HG03571 (cell line): Measurements from ENCODE around the gene MAP1S.

ENCODE experiments used
- ATAC-seq: cut with Tn5 transposase; IDR thresholded peaks from one replicate; pipeline ENCODE4 v1.9.1; 2021; ENCODE audit not compliant: unreplicated experiment

The MAP1S gene

DNA sequence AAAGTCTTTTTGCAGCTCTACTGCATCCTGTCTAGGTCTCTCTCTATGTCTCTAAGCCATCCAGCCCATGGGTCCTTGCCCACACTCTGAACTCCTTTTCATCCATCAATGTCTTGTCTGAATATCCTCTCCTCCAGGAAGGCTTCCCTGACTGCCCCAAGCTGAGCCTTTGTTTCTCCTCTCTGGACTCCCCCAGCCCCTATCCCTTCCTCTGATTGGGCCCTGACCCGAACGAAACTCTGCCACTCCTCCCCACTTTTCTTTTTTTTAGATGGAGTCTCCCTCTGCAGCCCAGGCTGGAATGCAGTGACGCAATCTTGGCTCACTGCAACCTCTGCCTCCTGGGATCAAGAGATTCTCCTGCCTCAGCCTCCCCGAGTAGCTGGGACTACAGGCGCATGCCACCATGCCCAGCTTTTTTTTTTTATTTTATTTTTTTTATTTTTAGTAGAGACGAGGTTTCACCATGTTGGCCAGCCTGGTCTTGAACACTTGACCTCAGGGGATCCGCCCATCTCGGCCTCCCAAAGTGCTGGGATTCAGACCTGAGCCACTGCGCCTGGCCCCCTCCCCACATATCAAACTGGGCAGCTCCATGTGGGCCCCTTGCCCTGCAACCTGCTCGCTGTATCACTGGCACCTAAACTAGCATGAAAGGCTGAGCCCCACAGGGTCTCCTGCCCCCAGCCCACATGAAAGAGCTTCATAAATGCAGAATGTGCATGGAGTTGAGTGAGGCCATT, 30.3 kb upstream of the MAP1S start:
- ATAC-seq = no peak

DNA sequence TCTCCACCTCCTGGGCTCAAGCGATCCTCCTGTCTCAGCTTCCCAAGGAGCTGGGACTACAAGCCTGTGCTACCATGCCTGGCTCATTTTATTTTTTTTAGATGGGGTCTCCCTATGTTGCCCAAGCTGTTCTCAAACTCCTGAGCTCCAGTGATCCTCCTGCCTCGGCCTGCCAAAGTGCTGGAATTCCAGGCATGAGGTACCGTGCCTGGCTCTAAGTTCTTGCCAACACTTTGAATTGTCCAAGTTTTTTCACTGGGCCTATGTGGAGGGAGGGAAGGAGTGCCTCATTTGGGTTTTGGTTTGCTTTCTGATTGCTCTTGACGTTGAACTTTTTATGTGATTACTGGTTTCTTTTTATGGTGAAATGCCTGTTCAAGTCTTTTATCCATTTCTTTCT, 26.7 kb upstream of the MAP1S start:
- no peak for ATAC-seq

DNA sequence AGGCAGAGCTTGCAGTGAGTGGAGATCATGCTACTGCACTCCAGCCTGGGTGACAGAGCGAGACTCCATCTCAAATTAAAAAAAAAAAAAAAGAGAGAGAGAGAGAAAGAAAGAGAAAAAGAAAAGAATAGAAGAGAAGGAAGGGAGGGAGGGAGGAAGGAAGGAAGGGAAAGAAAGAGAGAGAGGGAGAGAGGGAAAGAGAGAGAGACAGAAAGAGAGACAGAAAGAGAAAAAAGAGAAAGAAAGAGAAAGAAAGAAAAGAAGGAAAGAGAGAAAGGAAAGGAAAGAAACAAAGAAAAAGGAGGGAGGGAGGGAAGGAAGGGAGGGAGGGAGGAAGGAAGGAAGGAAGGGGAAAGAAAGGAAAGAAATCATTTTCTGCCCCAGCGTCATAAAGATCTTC, 24.1 kb upstream of the MAP1S start:
- ATAC-seq = no peak

DNA sequence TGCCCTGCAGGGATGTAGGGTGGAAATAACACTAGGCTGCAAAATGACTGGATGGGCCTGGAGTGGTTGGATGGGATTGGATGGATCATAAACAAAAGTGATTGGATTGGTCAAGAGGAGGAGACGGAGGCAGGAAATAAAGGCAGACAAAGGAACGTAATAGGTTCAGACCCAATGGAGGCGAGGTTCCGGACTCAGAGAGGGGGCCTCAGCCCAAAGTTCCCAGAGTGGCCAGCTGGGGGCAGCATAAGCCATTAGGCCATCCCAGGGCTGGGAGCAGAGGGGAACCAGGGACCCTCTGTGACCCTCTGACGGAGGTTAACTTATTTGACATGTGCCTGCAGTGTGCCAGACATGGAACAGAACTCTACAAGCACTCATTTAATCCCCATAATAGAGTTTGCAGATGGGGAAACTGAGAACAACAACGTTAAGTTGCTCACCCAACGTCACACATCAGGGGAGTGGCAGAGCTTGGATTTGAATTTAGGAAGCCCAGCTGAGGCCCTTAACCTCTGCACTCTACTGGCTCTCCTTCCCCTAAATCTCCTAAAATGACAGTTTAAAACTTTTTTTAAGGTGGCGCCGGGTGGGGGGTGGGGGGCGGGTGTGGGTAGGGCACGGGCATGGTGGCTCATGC, 15.3 kb upstream of the MAP1S start:
- no peak for ATAC-seq

DNA sequence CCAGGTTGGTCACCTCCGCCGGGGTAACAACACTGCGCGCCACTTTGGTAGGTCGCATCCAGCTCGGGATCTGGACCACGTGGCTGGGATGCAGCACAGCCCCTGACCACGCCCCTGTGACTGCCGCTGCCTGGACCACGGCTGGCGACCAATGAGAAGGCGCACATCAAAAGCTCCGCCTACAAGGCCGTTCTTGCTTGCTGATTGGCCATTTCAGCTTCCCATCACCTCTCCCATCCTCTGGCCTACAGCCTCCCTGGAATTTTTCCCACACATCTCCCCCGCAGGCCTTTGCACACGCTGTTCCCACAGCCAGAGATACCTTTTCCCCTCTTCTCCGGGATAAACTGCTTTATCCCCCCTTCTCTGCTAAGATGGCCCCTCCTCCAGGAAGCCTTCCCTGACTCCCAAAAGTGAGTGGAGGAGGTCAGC, 12.5 kb upstream of the MAP1S start:
- ATAC-seq = no peak

DNA sequence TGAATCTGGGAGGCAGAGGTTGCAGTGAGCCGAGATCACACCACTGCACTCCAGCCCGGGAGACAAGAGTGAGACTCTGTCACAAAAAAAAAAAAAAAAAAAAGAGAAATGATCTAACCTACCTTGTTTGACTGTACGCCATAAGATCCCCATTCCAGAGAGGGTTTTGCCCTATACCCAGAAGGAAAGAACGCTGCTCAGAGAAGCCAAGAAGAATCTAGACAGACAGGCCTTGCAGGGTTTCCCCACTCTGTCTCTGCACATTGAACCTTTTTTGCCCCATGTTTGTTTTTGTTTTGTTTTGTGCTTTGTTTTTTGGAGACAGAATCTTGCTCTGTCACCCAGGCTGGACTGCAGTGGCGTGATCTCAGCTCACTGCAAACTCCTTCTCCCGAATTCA, 7.4 kb upstream of the MAP1S start:
- ATAC-seq = no peak

DNA sequence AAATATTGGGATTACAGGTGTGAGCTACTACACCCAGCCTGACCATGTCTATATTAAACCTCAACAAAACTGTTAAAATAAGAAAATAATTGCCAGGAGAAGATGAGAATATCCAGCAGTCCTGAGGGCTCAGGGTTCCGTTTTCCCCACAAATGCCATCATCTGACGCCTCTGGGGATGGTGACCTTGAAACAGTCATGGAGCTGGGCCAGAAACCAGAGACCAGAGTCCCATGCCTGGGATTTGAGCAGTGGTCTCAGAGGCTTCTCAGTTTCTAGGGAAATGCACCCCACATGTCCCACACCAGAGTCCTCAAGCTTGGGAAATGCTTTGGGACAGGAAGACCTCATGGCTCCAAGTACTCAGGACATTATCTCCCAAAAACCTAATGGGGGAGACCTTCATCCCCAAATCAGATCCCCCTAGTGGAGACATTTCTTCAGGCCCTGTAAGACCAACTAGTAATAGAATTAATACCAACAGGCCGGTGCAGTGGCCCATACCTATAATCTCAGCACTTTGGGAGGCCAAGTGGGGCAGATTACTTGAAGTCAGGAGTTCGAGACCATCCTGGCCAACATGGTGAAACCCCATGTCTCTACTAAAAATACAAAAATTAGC, 2.9 kb upstream of the MAP1S start:
- no peak for ATAC-seq

DNA sequence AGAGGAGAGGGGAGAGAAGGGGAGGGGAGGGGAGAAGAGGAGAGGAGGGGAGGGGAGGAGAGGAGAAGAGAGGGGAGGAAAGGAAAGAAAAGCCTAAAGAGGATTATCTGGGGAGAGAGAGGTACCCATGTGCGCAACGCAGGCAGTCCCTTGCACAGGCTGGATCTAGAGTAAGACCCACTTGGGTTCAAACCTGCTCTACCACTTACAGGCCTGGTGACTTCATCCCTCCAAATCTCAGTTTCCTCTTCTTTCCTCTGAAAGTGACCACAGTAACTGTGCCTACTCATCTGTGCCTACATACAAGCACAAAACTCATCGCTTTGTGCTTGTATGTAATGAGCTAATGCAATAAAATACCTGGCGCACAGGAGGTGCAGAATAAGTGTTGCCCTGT, 732 bp upstream of the MAP1S start:
- ATAC-seq = no peak

DNA sequence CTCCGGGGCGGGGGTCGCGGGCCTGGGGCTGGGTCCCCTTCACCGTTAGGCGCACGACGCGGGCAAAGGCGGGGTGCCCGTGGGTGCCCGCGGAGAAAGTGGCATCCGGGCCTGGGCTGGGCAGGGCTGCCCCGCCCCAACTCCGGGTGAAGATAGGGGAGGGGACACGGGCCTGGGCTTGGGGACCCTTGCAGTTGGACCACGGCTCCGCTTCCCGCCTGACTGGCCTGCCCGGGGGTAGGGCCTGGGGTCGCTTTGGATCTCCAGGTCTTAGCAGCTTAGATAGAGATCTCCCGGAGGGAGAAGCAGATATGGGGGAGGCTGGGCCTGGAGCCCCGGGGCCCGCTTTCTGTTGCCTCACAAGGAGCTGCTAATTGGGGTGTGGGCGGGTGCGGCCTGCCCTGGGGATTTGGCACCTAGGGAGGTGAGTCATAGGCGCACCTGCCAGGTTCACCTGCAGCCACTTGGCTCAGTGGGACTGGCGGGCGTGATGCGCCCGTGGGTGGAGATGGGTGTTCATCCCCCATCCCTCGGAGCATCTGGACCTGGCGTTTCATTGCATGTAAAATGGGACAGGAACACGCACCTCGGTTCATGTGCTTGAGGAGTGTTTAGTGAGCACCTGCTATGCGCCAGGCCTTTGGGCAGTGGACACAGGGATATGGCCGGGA, 585 bp downstream of the MAP1S start:
- ATAC-seq = no peak

DNA sequence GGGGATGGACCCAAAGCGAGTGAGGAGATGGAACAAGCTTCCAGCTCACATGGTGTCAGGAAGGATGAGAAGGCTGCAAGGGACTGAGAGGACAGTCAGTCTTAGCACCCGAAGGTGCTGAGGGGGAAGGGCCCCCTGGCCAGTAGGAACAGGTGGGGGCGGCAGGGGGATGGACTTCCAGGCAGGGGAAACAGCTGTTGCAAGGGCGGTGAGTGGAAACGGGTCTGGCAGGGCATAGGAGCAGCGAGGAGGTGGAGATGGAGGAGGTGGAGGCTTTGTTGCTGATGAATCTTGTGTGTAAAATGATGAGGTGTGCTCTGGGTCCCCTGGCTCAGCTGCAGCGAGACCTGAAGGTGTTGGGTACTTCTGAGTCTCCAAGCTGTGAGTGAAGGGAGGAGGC, 1.2 kb downstream of the MAP1S start:
- ATAC-seq = no peak

DNA sequence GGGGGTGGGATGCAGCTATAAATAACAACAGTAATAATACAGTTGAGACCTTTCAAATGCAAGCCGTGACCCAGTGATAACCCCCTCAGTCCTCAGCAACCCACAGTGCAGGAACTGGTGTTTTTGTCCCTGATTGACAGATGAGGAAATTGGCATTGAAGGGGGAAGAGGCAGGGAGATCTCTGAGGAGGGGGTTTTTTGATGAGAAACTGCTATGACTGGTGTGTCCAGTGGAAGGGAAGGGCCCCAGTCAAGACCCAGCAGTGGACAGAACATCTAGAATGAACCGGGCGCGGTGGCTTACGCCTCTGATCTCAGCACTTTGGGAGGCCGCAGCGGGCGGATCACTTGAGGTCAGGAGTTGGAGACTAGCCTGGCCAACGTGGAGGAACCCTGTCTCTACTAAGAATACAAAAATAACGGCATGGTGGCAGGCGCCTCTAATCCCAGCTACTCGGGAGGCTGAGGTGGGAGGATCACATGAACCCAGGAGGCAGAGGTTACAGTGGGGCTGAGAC, 1.9 kb downstream of the MAP1S start:
- no peak for ATAC-seq

DNA sequence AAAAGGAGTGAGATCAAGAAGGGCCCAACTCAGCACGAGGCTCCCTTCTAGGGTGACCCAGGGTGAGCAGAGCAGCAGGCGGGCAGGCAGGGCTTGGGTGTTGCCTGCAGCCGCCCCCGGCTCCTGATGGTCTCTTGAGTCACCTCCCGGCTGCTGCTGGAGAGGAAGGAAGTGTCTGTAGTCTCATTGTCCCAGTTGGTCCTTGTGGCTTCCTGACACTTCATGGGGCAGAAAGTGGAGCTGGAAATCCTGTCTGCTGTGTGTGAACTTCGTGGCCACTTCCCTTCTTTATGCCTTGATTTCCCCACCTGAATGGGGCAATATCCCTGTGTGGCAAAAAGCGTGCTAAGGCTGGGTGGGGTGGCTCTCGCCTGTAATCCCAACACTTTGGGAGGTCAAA, 2.5 kb downstream of the MAP1S start:
- no peak for ATAC-seq

DNA sequence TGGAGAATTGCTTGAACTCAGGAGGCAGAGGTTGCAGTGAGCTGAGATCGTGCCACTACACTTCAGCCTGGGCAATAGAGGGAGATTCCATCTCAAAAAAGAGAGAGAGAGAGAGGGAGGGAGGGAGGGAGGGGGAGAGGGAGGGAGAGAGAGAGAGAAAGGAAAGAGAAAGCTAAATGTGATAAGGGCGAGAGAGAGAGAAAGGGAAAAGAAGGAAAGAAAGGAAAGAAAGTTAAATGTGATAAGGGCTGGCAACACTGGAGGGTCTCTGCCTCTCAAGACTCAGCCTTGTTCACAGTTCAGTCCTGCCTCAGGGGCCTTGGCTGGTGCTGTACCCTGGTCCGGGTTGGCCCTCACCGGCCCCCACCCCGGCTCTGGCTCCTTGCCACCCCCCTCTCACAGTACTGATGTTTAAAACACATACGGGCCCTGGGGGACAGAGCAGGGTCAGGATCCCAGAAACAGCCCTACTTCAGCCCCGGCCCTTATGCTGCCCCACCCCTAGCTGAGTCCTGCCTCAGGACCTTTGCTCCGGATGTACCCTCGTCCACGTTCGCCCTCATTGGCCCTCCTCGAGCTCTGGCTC, 3.5 kb downstream of the MAP1S start:
- ATAC-seq = no peak

DNA sequence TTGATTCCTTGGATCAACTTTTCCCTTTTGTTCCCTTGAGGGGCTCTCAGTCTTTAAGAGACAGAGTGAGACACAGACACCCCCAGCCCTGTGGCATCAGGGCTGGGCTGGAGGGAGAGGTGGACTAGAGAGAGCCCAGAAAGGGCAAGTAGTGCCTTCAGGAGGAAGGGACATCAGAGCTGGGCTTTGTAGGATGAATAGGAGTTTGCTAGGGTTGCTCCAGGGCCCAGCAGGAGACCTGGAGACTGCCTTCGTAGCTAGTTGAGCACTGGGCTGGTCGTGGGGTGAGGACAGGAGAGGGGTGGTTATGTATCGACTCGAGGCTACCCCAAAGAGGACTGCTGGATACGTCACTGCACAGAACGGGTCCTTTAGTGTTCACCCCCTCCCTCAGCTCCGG, 5.4 kb downstream of the MAP1S start:
- no peak for ATAC-seq

DNA sequence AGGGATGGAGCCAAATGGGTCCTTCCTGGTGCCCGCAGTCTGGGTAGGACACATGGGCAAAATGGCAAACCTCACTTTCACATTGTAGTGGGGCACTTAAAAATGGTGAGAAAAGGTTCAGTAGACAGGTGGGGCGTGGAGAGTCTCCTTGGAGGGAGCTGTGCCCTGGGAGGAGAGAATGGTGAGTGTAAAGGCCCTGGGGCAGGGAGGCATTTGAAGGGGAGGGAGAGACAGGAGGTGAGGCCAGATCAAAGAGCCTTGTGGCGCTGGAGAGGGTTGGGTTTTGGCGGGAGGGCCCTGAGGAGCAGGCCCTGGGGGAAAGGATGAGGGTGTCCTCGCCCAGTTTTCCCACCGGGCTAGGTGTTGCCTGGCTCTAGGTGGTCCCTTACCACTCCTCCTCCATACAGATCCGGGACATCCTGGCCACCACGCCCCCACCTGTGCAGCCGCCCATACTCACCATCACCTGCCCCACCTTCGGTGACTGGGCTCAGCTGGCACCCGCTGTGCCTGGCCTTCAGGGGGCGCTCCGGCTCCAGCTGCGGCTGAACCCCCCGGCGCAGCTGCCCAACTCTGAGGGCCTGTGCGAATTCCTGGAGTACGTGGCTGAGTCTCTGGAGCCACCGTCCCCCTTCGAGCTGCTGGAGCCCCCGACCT, 6.3 kb downstream of the MAP1S start:
- no peak for ATAC-seq

DNA sequence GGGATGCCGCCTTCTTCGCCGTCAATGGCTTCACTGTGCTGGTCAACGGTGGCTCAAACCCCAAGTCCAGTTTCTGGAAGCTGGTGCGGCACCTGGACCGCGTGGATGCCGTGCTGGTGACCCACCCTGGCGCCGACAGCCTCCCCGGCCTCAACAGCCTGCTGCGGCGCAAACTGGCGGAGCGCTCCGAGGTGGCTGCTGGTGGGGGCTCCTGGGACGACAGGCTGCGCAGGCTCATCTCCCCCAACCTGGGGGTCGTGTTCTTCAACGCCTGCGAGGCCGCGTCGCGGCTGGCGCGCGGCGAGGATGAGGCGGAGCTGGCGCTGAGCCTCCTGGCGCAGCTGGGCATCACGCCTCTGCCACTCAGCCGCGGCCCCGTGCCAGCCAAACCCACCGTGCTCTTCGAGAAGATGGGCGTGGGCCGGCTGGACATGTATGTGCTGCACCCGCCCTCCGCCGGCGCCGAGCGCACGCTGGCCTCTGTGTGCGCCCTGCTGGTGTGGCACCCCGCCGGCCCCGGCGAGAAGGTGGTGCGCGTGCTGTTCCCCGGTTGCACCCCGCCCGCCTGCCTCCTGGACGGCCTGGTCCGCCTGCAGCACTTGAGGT, 7.0 kb downstream of the MAP1S start:
- ATAC-seq = no peak

DNA sequence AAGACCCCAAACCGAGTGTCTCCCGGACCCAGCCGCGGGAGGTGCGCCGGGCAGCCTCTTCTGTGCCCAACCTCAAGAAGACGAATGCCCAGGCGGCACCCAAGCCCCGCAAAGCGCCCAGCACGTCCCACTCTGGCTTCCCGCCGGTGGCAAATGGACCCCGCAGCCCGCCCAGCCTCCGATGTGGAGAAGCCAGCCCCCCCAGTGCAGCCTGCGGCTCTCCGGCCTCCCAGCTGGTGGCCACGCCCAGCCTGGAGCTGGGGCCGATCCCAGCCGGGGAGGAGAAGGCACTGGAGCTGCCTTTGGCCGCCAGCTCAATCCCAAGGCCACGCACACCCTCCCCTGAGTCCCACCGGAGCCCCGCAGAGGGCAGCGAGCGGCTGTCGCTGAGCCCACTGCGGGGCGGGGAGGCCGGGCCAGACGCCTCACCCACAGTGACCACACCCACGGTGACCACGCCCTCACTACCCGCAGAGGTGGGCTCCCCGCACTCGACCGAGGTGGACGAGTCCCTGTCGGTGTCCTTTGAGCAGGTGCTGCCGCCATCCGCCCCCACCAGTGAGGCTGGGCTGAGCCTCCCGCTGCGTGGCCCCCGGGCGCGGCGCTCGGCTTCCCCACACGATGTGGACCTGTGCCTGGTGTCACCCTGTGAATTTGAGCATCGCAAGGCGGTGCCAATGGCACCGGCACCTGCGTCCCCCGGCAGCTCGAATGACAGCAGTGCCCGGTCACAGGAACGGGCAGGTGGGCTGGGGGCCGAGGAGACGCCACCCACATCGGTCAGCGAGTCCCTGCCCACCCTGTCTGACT, 7.9 kb downstream of the MAP1S start:
- ATAC-seq = no peak

DNA sequence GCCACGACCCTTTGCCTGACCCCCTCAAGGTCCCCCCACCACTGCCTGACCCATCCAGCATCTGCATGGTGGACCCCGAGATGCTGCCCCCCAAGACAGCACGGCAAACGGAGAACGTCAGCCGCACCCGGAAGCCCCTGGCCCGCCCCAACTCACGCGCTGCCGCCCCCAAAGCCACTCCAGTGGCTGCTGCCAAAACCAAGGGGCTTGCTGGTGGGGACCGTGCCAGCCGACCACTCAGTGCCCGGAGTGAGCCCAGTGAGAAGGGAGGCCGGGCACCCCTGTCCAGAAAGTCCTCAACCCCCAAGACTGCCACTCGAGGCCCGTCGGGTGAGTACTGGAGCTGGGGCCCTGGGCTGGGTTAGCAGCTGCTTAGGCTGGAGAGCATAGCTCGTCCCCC, 8.6 kb downstream of the MAP1S start:
- ATAC-seq = no peak

DNA sequence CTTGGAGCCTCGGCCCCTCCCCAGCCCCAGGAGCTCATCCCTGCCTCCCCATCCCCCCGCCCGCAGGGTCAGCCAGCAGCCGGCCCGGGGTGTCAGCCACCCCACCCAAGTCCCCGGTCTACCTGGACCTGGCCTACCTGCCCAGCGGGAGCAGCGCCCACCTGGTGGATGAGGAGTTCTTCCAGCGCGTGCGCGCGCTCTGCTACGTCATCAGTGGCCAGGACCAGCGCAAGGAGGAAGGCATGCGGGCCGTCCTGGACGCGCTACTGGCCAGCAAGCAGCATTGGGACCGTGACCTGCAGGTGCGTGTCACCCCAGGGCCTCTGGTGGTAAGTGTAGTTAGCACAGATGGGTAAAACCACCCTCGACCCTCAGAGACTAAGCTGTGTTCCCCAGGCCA, 13.8 kb downstream of the MAP1S start:
- ATAC-seq = no peak

DNA sequence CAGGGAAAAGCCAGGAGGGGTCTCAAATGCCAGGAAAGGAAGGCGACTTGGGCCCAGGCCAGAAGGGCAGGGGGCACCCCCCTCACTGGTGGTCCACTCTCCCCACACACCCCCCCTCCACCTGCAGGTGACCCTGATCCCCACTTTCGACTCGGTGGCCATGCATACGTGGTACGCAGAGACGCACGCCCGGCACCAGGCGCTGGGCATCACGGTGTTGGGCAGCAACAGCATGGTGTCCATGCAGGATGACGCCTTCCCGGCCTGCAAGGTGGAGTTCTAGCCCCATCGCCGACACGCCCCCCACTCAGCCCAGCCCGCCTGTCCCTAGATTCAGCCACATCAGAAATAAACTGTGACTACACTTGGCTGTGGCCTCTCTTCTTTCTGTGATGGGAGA, 14.9 kb downstream of the MAP1S start:
- no peak for ATAC-seq
